ENCODE results near the gene PIEZO1.
"Not testable (repeated sequence)": the region's sequence is repeated elsewhere in the genome, so short reads cannot be mapped to it uniquely, and the experiment has no call there.

PIEZO1 gene, protein sequence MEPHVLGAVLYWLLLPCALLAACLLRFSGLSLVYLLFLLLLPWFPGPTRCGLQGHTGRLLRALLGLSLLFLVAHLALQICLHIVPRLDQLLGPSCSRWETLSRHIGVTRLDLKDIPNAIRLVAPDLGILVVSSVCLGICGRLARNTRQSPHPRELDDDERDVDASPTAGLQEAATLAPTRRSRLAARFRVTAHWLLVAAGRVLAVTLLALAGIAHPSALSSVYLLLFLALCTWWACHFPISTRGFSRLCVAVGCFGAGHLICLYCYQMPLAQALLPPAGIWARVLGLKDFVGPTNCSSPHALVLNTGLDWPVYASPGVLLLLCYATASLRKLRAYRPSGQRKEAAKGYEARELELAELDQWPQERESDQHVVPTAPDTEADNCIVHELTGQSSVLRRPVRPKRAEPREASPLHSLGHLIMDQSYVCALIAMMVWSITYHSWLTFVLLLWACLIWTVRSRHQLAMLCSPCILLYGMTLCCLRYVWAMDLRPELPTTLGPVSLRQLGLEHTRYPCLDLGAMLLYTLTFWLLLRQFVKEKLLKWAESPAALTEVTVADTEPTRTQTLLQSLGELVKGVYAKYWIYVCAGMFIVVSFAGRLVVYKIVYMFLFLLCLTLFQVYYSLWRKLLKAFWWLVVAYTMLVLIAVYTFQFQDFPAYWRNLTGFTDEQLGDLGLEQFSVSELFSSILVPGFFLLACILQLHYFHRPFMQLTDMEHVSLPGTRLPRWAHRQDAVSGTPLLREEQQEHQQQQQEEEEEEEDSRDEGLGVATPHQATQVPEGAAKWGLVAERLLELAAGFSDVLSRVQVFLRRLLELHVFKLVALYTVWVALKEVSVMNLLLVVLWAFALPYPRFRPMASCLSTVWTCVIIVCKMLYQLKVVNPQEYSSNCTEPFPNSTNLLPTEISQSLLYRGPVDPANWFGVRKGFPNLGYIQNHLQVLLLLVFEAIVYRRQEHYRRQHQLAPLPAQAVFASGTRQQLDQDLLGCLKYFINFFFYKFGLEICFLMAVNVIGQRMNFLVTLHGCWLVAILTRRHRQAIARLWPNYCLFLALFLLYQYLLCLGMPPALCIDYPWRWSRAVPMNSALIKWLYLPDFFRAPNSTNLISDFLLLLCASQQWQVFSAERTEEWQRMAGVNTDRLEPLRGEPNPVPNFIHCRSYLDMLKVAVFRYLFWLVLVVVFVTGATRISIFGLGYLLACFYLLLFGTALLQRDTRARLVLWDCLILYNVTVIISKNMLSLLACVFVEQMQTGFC (N-terminal part only)

DNA sequence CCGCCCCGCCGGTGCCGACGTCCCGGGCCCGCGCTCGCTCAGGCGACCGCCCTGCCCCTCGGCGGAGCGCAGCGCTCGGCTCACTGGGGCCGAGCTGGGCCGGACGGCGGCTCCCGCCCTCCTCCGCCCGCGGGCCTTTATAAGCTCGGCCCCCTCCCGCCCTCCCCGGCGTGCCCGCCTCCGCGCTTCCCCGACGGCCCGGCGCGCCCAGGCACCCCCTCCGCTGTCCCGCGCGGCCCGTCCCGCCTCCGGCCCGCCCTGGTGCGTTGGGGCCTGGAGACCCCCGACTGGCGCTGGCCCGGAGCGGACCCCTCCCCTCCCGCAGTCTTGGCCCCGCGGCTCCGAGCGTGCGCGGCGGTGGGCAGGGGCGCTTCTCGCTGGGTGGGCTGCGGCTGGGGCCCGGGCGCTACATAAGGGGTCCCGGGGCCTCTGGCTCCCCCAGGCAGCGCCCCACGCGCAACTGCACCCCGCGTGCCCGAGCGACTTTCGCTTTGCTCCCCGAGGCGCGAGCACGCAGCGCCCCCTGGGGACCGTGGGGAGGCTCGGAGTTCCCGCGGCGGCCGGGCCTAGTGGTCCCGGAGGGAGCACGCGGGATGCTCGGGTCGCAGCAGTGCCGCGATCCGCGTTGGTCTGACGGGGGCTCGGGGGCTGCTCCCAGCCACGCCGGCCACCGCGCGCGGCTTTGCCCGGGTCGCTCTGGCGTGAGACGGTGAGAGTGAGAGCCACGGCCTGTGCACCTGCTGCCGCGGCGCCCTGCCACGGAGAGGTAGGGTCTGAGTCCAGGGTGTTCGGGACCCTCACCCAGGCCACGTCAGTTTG lies at the start of gene PIEZO1:
Gene PIEZO1 (minus strand): TSS at position 115 of the 819 bp plus-strand sequence. CDS start 256 bp downstream, outside the sequence.
- DNase-seq: peak; percentile 72

DNA sequence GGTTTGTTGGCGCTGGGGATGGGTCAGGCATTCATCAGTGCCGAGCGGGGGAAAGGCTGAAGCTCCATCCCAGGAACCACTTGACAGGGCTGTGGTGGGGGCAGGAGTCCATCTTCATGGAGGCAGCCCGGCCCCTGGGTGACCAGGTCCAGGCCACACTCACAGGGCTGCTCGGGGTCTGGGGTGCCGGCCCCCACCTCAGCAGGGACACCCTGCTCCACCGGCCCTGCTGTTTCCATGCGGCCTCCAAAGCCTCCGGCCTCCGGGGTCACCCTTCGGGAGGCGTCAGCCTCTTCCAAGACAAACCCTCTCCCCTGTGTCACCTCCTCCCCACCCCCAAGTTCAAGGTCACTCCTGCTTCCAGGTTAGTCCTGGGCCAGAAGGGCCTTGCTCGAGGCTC lies 49.6 kb upstream of the PIEZO1 start:
- no peak for DNase-seq

DNA sequence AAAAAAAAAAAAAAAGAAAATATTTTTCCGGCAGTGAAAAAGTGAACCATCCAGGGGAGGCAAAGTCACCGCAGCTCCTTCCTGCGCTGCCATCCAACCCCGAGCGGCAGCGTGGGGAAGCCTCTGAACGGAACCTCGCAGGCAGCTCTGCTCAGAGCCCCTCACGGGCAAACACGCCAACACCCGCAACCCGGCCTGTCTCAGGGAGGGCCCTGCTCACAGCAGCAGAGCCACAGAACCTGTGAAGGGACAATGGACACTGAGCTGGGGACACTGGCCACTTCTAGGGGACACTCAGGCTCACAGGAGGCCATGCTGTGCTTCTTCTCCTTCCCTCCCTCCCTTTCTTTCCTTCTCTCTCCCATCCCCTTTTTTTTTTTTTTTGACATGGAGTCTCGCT lies 48.1 kb upstream of the PIEZO1 start:
- DNase-seq: no peak

DNA sequence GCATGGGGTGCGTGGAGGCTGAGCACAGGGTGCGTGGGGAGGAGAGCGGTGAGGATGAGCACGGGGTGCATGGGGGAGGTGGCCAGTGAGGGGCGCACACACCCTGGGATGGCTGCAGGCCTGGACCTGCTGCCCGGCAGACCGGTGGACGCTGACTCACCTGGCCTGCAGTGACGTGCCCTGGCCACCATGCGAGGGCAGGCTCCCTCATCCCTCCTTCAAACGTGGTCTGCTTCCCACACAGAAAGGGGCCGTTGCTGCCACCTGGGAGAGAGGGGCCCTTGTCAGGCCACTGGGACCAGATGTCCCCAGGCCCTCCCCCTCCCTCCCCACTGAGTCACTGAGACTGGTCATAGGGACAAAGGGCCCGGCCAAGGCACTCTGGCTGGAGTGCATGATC lies 46.8 kb upstream of the PIEZO1 start:
- DNase-seq: no peak

DNA sequence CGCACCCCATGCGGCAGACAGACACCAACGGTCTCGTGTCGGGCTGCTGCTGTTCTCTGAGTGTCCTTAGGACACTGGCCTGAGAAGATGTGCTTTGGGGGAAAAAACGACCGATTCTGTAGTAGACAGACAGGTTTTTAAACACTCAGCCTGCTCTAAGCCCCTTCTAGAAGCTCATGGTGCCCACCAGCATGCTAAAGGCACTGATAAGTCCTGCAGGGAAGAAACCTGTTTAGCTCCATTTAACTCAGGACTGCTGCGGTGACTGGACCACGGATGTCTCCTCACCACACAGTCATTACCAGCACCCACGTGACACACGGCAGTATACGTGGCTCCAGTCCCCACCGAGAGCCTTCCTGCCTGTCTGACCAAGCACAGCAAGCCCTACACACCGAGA lies 45.8 kb upstream of the PIEZO1 start:
- DNase-seq: no peak

DNA sequence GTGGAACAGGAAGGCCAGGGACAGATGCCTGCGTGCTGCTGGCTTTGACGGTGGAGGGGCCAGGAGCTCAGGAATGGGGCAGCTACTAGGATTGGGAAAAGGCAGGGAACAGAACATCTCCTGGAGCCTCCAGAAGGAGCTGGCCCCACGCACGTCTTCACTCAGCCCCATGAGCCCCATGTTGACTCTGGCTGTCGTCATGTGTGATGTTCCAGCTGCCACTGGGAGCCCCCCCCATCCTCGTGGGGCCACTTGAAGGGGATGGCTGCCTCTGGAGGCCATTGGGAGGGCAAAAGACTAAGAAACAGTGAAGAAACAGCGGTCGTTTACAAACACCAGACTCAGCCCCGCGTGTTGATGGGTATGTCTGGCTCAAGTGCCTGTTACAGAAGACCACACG lies 45.2 kb upstream of the PIEZO1 start:
- DNase-seq: no peak

DNA sequence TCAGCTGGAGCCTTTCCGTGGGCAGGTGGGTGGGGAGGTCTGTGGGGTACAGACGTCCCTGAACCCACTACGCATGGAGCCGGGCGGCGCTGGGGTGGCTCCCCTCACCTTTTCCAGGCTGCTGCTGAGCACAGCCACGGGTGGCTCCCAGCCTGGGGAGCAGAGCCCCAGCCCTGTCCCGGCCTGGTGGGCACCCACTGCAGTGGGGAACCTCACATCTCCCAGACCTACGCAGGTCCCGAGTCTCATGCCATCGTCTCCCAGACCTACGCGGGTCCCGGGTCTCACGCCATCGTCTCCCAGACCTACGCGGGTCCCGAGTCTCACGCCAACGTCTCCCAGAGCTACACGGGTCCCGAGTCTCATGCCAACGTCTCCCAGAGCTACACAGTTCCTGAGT lies 43.7 kb upstream of the PIEZO1 start:
- DNase-seq: no peak

DNA sequence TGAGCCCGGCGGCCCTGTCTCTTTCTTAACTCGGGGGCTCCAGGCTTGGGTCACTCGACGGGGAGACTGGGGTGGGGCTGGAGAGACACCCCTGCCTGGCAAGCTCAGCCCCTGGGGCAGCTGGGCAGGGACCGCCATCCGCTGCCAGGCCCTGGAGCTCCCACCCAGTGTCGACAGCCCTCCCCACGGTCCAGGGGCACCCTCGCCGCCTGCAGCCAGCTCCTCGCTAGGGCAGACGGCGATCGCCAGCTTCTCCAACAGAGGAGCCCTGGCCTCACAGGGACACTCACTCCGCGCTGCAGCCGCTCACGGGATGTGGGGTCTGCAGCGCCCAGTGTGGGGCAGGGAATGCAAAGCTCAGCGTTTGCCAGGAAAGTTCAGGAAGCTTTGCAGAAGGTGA lies 42.7 kb upstream of the PIEZO1 start:
- DNase-seq: no peak

DNA sequence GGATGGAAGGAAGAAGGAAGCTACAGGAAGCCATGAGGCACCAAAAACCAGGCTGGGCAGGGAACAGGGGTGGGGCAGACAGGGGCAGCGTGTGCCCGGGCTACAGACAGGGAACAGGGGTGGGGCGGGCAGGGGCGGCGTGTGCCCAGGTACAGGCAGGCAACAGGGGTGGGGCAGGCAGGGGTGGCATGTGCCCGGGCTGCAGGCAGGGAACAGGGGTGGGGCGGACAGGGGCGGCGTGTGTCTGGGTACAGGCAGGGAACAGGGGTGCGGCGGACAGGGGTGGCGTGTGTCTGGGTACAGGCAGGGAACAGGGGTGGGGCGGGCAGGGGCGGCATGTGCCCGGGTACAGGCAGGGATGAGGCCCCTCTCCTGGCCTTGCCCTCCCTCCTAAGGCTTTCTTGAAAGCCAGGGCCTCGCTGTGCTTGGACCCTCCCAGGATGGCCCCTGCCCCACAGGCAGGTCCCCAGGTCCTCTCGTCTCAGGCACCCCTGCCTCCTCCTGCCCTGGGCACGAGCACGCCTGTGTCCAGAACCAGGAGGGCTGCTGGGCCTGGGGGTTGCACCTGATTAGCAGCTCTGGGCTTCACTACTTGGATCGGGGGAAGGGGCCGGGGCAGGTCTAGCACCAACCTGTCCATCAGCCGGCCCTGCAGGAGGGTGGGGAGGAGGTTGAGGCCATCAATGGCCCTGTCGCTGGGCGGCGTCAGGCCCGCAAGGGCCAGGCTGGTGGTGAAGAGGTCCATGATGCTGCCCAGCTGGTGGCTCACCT lies 41.2 kb upstream of the PIEZO1 start:
- DNase-seq: no peak

DNA sequence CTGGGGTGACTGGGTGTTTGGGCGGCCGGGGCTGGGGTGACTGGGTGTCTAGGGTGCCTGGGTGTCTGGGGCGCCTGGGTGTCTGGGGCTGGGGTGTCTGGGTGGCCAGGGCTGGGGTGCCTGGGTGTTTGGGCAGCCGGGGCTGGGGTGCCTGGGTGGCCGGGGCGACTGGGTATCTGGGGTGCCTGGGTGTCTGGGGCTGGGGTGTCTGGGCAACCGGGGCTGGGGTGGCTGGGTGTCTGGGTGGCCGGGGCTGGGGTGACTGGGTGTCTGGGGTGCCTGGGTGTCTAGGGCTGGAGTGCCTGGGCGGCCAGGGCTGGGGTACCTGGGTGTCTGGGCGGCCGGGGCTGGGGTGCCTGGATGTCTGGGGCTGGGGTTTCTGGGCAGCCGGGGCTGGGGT lies 40.1 kb upstream of the PIEZO1 start:
- DNase-seq: no peak

DNA sequence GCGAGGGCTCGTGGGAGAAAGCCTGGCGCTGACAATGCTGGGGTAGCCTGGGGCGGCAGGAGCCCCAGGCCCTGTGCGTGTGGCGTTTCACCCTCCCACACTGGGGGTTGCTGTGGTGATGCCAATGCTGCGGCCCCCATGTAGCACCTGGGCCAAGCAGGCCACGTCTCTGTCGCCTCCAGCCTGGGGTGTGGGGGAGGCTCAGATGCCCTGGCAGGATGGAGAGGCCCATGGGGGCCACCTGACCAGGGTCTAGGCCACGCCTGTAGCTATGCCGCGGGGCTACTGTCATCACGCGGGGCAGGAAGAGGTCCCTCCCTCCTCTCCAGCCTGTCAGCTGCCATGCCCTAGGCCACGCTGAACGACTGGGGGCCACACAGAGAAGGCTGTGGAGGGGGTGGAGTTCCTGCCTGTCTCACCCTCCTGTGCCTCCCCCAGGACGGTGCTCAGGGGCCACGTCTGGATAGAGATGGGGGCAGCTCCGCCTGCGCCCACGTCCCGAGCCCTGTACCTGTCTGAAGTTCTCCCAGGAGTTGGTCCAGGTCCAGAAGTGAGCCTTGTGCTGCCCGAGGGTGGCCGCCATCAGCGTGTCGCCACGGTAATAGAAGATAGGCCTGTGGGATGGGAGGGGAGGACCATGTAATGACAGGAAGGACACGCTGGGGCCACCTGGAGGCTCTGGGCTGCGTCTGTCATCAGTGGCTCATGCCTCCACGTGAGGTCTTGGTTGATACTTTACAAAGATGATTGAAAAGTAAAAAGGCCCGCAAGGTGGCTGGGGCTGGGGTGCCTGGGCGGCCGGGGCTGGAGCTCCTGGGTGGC lies 39.4 kb upstream of the PIEZO1 start:
- DNase-seq: no peak

DNA sequence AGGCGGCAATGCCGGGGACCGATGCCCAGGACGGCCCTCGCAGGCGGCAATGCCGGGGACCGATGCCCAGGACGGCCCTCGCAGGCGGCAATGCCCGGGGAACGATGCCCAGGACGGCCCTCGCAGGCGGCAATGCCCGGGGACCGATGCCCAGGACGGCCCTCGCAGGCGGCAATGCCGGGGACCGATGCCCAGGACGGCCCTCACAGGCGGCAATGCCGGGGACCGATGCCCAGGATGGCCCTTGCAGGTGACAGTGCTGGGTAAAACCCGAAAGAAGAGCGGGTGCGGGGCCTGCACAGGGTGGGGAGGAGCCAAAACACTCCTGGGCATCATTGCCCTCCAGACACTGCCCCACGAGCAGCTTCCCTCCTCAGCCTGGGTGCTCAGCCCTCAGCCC lies 38.6 kb upstream of the PIEZO1 start:
- not testable (repeated sequence) for DNase-seq

DNA sequence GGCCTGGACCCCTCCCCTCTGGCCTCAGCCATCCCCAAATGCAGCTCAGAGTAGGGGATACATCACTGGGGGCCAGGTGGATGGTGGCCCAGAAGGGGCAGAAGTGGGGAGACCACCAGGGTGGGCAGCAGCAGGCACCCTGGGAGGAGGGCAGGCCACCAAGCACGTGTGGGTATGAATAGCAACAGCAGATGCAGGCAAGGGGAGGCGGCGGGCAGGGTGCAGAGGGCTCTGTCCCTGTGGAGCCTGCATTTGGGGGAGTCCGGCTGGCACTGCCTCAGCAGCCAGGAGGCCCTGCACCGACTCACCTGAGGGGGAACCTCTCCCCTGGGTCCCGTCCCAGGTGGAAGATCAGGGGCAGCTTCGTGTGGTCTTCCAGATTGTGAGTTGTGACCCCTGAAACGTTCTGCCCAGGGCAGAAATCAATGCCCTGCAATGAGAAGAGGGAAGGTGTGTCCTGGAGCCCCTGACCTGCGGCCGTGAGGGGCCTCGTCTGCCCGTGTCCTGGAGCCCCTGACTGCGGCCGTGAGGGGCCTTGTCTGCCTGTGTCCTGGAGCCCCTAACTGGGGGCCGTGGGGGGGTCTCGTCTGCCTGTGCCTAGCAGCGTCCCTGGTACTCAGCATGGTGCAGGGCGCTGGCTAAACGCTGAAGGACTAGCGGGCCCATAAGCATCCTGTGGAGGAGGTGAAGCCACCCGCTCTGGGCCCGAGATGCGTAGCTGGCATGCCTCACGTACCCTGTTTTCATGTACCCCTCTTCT lies 37.4 kb upstream of the PIEZO1 start:
- no peak for DNase-seq

DNA sequence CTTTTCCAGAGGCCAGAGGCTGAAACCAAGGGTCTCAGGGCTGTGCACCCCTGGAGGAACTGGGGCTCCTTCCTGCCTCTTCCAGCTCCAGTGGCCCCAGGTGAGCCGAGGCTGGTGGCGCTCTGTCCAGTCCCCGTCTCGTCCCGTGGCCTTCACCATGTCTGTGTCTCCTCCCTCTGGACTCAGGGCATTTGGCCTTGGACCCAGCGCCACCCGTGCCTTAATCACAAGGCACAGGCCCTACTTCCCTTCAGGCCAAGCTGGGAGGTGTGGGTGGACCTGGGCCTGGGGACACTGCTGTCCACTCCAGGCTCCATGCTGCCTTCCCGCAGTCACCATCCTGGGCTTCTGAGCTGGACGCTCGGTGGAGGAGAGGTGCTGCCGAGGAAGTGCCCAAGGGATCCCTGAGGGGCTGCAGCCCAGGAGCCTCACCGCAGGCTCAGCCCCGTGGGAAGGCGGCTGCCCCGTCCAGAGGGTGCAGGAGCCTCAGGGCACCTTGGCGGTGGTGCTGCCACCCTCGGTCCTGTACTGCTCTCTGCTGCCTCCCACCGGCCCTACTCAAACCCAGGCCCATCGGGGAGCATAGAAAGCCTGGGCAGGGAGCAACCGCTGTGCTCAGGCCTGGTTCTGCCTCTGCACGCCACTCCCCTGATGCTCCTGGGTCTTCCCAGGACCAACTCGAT lies 36.3 kb upstream of the PIEZO1 start:
- DNase-seq: peak; percentile 18

DNA sequence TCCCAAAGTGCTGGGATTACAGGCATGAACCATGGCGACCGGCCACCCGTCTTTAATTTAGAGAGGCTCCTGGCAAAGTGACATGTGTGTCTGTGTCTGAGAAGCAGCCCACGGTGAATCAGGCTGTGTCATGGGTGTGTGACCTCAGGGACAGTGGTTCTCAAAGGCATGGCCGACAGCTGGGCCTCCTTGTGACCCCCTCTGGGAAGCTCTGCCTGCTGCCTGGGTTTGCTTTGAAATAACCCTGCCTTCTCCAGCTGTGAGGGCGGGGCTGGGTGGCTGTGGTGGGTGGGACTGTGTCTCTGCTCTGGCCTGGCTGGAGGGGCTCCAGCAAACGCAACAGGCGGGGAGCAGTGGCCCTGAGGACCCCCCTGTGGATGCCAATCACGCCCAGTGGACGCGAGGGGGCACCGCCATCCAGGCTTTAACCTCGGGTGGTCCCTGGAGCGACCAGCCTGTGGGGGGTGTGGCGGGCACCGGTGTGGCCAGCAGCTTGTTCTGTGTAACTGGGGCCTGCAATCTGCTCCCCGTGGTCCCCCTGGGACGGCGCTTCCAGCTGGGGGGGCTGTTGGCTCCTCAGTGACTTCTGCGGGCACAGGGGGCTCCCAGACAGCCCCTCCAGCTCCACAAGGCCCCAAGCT lies 35.5 kb upstream of the PIEZO1 start:
- peak; percentile 13 for DNase-seq

DNA sequence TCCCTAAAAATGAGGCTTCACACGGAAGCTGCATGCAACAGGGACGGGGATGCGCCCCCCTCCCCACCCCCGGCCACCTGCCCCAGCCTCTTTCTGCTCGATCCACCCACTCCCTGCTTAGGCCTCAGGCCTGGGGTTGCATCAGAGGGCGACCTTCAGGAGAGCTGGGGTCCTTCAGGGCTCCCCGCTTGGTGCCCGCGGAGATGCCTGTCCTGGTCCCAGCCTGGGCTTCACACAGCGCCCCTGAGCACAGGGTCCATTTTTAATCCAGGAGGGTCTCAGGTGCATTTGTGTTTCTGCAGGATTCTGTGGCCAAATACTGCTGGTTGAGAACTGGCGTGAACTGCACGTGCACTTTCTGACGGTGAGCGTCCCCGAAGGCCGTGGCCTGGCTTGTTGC lies 34.1 kb upstream of the PIEZO1 start:
- no peak for DNase-seq

DNA sequence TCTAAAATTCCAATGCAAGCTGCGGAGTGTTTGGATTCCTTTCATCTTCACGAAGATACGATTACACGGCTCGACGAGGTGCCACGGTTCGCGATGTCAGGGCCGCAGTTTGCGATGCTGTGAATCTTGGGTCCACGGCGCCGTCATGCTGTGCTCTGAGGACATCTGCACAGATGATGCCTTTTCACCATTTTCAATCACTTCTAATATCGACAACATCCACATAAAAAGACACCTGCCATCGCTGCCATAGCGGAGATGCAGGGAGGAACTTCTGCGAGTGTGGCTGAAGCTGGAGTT lies 33.5 kb upstream of the PIEZO1 start:
- no peak for DNase-seq

DNA sequence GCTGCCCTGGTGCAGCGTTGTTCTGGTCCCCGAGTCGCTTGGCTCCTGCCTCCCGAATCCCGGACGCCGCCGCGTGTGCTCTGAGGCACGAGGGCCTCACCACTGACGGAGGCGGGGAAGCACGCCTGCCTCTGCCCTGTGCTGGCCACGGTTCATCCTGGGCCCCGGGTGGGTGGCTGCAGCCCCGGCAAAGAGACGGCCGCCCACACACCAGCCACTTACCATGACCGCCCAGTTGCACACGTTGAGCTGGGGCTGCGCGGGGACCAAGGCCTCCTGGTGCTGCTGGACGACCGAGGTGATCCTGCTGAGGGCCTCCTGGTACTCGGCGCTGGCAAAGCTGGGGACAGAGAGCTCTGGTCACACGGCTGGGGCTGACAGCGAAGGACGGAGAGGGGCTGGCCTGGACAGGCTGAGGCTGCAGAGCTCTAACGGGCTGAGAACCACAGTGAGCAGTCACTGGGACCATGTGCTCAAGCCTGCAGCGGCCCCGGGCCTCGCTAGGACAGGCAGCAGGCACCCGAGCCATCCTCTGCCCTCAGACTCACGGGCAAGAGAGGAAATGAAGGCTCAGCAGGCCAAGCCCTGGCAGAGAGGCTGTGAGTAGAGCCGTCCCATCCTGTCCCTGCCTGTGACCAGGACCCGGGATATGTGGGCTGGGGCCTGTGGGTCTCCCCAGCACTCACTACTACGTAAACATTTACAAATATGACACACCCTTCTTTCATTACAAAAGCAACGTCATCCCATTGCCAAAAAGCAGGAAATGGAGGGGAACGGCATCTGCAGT lies 33.0 kb upstream of the PIEZO1 start:
- no peak for DNase-seq

Data from NCI-H82 (cell line).